Gastroesophageal sphincter (tissue), 4 donors: ENCODE measurements around the gene RPL19. TPM values are rescaled to one million over a fixed set of nuclear protein-coding genes. Genes with fewer than 3 reads are reported as not detected.

Experiments used
- ATAC-seq: fragments of 150-250 bp; one replicate; pipeline ENCODE4 v1.9.1; 2016; ENCODE audit warnings: mild to moderate bottlenecking, moderate library complexity
- H3K27ac ChIP-seq, 4 donors: fragments of 200-600 bp; sonication (generic) in 3 of 4; 1 replicate in 3 of 4; 2 replicates in 1 of 4; pipeline ENCODE4 v1.5.1; 2016 to 2019
- H3K27me3 ChIP-seq: fragments of 200-600 bp; sonication (generic); one replicate; pipeline ENCODE4 v1.5.1; 2019
- H3K36me3 ChIP-seq, 2 donors: fragments of 200-600 bp; sonication (generic); one replicate each; pipeline ENCODE4 v1.5.1; 2019; ENCODE audit warnings: control low read depth in 1 of 2
- H3K4me1 ChIP-seq, 3 donors: fragments of 200-600 bp; sonication (generic); 1 replicate in 2 of 3; 2 replicates in 1 of 3; pipeline ENCODE4 v1.5.1; 2016 to 2019; ENCODE audit warnings: control low read depth in 2 of 3
- H3K4me3 ChIP-seq, 2 donors: fragments of 200-600 bp; sonication (generic); one replicate each; pipeline ENCODE4 v1.5.1; 2019; ENCODE audit warnings: mild to moderate bottlenecking in 1 of 2, moderate library complexity in 1 of 2
- H3K9me3 ChIP-seq, 3 donors: fragments of 200-600 bp; sonication (generic); one replicate each; pipeline ENCODE4 v1.5.1; 2017 to 2019; ENCODE audit warnings: control low read depth in 2 of 3
- CTCF ChIP-seq, 4 experiments: fragments of 200-600 bp in 2 of 4; fragments of 450-650 bp in 2 of 4; sonication (generic) in 1 of 4; IDR thresholded peaks; one replicate each; pipeline ENCODE4 v1.5.1; 2017 to 2019; ENCODE audit warnings: antibody characterized with exemption in 4 of 4, mild to moderate bottlenecking in 2 of 4, moderate library complexity in 2 of 4
- EP300 ChIP-seq: sonication (generic); formaldehyde crosslinking; IDR thresholded peaks from one replicate; pipeline ENCODE4 v1.6.1; 2017; ENCODE audit warnings: antibody characterized with exemption, mild to moderate bottlenecking
- POLR2A ChIP-seq, 2 donors: fragments of 450-650 bp; IDR thresholded peaks; one replicate each; pipeline ENCODE4 v1.6.1; 2017; ENCODE audit warnings: antibody characterized with exemption in 2 of 2, mild to moderate bottlenecking in 2 of 2, moderate library complexity in 1 of 2
- POLR2AphosphoS5 ChIP-seq: sonication (generic); formaldehyde crosslinking; IDR thresholded peaks from one replicate; pipeline ENCODE4 v1.6.1; 2017; ENCODE audit warnings: antibody characterized with exemption
- WGBS, 2 donors: methylation state at CpG; one replicate each; pipeline ENCODE4 v1.1.5; 2018; ENCODE audit warnings: low coverage in 1 of 2; 5-methylcytosine and 5-hydroxymethylcytosine counted together
- total RNA-seq, 4 donors: library from RNA; depleted of rRNA; stranded (reverse); fragments of >200 nt; gene quantifications; one replicate each; pipeline ENCODE4 v1.1.0, GENCODE V29; 2016

RPL19 gene
- total RNA-seq, 4 donors from 2014 or later: 1,562 to 3,160 (median 2,477) TPM

- Histone ChIP-seq H3K27ac (peak overlapping the region; percentile 62 to 90 (median 86)), H3K4me1 (peaks cover 0 to 47% (median 20%) of the 10 kb centered on the region in 3 donors), H3K9me3 (no peaks in the 10 kb centered on the region), H3K36me3 (no peaks in the 10 kb centered on the region), H3K4me3 (peak overlapping the region; percentile 49 to 67), H3K27me3 (peaks cover 29% of the 10 kb centered on the region)
- WGBS, 2 donors: 0% methylated on average over 15 to 16 of the region's 16 CpGs
- TF ChIP-seq CTCF (IDR thresholded peaks at IDR 0.05) (peak in 3 of 4 experiments; percentile 18 to 49 (median 27)), POLR2AphosphoS5 (peak; percentile 56), EP300 (no peak), POLR2A (IDR thresholded peaks at IDR 0.05) (no peak)
- peak; percentile 87 for ATAC-seq
Measured at GRCh38 chr17:39153599-39154051, 46.5 kb upstream of the RPL19 start.

GRCh38 chr17:39155654-39156053, 44.4 kb upstream of the RPL19 start:
- WGBS, 2 donors: 55 to 80% methylated on average over 1 to 2 of the region's 2 CpGs

GRCh38 chr17:39156491-39156890, 43.6 kb upstream of the RPL19 start:
- no peak for TF ChIP-seq POLR2A (IDR thresholded peaks at IDR 0.05)
- WGBS, 2 donors: 56 to 100% methylated on average over 2 to 3 of the region's 7 CpGs
- Histone ChIP-seq H3K4me3 (no peak overlapping the region), H3K27ac (no peak overlapping the region), H3K4me1 (peaks cover 0 to 28% (median 9%) of the 10 kb centered on the region in 3 donors), H3K27me3 (peaks cover 12% of the 10 kb centered on the region), H3K9me3 (no peaks in the 10 kb centered on the region), H3K36me3 (no peaks in the 10 kb centered on the region)
- no peak for ATAC-seq

More at GRCh38 chr17:39155654-39156053, 44.4 kb upstream of the RPL19 start:
- Histone ChIP-seq H3K9me3 (no peaks in the 10 kb centered on the region), H3K27me3 (peaks cover 21% of the 10 kb centered on the region), H3K4me1 (peaks cover 0 to 37% (median 16%) of the 10 kb centered on the region in 3 donors), H3K4me3 (no peak overlapping the region), H3K27ac (no peak overlapping the region), H3K36me3 (no peaks in the 10 kb centered on the region)
- no peak for ATAC-seq
- TF ChIP-seq EP300 (no peak), CTCF (IDR thresholded peaks at IDR 0.05) (no peak), POLR2AphosphoS5 (no peak), POLR2A (IDR thresholded peaks at IDR 0.05) (no peak)

DNA sequence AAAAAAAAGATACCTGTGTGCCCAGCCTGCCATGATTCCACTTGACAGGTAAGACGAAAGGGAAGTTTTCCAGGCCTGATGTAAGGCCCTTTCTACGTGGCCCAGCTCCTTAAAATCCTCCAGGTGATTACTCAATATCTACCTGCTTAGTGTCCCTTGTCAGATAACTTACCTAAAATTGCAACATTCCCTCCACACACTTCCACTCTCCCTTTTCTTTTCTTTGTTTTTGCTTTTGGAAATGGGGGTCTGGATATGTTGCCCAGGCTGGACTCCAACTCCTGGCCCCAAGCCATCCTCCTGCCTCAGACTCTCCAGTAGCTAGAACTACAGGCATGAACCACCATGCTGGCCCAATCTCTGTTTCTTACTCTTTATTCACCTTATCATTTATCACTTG, 41.5 kb upstream of the RPL19 start:
- no peak for ATAC-seq
- Histone ChIP-seq H3K9me3 (no peaks in the 10 kb centered on the region), H3K27me3 (peaks cover 6% of the 10 kb centered on the region), H3K4me3 (no peak overlapping the region), H3K27ac (no peak overlapping the region), H3K36me3 (no peaks in the 10 kb centered on the region), H3K4me1 (peaks cover 0 to 7% (median 0%) of the 10 kb centered on the region in 3 donors)
- WGBS, 2 donors: 86 to 97% methylated on average over 2 of the region's 2 CpGs
- TF ChIP-seq POLR2A (IDR thresholded peaks at IDR 0.05): no peak

GRCh38 chr17:39161962-39162361, 38.1 kb upstream of the RPL19 start:
- Histone ChIP-seq H3K4me1 (peaks cover 0 to 34% (median 6%) of the 10 kb centered on the region in 3 donors), H3K27me3 (no peaks in the 10 kb centered on the region), H3K9me3 (no peaks in the 10 kb centered on the region), H3K4me3 (no peak overlapping the region), H3K36me3 (no peaks in the 10 kb centered on the region), H3K27ac (no peak overlapping the region)
- TF ChIP-seq POLR2A (IDR thresholded peaks at IDR 0.05) (no peak), CTCF (IDR thresholded peaks at IDR 0.05) (no peak), POLR2AphosphoS5 (no peak), EP300 (no peak)
- 50 to 75% methylated on average over 1 to 2 of the region's 2 CpGs for WGBS, 2 donors
- ATAC-seq: no peak

GRCh38 chr17:39164675-39165143, 35.4 kb upstream of the RPL19 start:
- peak overlapping the region; percentile 25 to 58 for H3K4me3 ChIP-seq
- peaks cover 0 to 4% (median 0%) of the 10 kb centered on the region in 3 donors for H3K9me3 ChIP-seq
- 0% methylated on average over 3 to 7 of the region's 15 CpGs for WGBS, 2 donors
- peak; percentile 97 for ATAC-seq
- peak overlapping the region in 3 of 4 donors; percentile 48 to 51 (median 49) for H3K27ac ChIP-seq
- TF ChIP-seq POLR2A (IDR thresholded peaks at IDR 0.05) (no peak), EP300 (no peak), POLR2AphosphoS5 (no peak), CTCF (IDR thresholded peaks at IDR 0.05) (peak in 3 of 4 experiments; percentile 80 to 91 (median 83))
- peaks cover 0 to 39% (median 9%) of the 10 kb centered on the region in 3 donors for H3K4me1 ChIP-seq
- no peaks in the 10 kb centered on the region for H3K27me3 ChIP-seq
- H3K36me3 ChIP-seq: no peaks in the 10 kb centered on the region
